Skeletal muscle cell (primary cell): ENCODE data around the gene CHD9.
"Not testable (repeated sequence)": the region's sequence is repeated elsewhere in the genome, so short reads cannot be mapped to it uniquely, and the experiment has no call there.

ENCODE experiments used
- DNase-seq: peaks from one replicate; pipeline ENCODE4 v3.0.0-alpha.2; 2010; ENCODE audit warnings: low read depth
- H3K4me3 ChIP-seq: 2 replicates; pipeline ENCODE4 v1.5.1; 2011; ENCODE audit warnings: low read depth, mild to moderate bottlenecking, control low read depth, low read length, moderate library complexity

Gene CHD9

GRCh38 chr16:53219795-53220454, 165.1 kb downstream of the CHD9 start:
- no peak overlapping the region for H3K4me3 ChIP-seq
- no peak for DNase-seq

- peak; percentile 14 for DNase-seq
- H3K4me3 ChIP-seq, result no peak overlapping the region
Measured at GRCh38 chr16:53220585-53220984, 165.8 kb downstream of the CHD9 start.

- no peak for DNase-seq
- no peak overlapping the region for H3K4me3 ChIP-seq
Measured at GRCh38 chr16:53224951-53225533, 170.3 kb downstream of the CHD9 start.

- no peak overlapping the region for H3K4me3 ChIP-seq
- no peak for DNase-seq
Measured at GRCh38 chr16:53232826-53233529, 178.2 kb downstream of the CHD9 start.

- H3K4me3 ChIP-seq, result no peak overlapping the region
- no peak for DNase-seq
Measured at GRCh38 chr16:53234836-53235235, 180.0 kb downstream of the CHD9 start.

GRCh38 chr16:53235851-53236250, 181.1 kb downstream of the CHD9 start:
- H3K4me3 ChIP-seq, result no peak overlapping the region
- no peak for DNase-seq

- no peak for DNase-seq
- no peak overlapping the region for H3K4me3 ChIP-seq
Measured at GRCh38 chr16:53249331-53249730, 194.5 kb downstream of the CHD9 start.

- H3K4me3 ChIP-seq, result no peak overlapping the region
- DNase-seq, result peak; percentile 22
Measured at GRCh38 chr16:53257001-53257400, 202.2 kb downstream of the CHD9 start.

GRCh38 chr16:53258809-53259208, 204.0 kb downstream of the CHD9 start:
- H3K4me3 ChIP-seq, result no peak overlapping the region
- DNase-seq, result no peak

- no peak for DNase-seq
Measured at GRCh38 chr16:53261276-53261675, 206.5 kb downstream of the CHD9 start.

GRCh38 chr16:53262645-53263044, 207.9 kb downstream of the CHD9 start:
- H3K4me3 ChIP-seq, result no peak overlapping the region
- no peak for DNase-seq

More at GRCh38 chr16:53261276-53261675, 206.5 kb downstream of the CHD9 start:
- H3K4me3 ChIP-seq, result no peak overlapping the region

- H3K4me3 ChIP-seq, result no peak overlapping the region
- DNase-seq, result no peak
Measured at GRCh38 chr16:53266156-53266555, 211.4 kb downstream of the CHD9 start.

GRCh38 chr16:53278498-53278897, 223.7 kb downstream of the CHD9 start:
- H3K4me3 ChIP-seq, DNase-seq: not testable (repeated sequence)

GRCh38 chr16:53281280-53281679, 226.5 kb downstream of the CHD9 start:
- no peak overlapping the region for H3K4me3 ChIP-seq
- DNase-seq, result no peak

- H3K4me3 ChIP-seq, result no peak overlapping the region
- no peak for DNase-seq
Measured at GRCh38 chr16:53281859-53282258, 227.1 kb downstream of the CHD9 start.

- no peak for DNase-seq
Measured at GRCh38 chr16:53282328-53282727, 227.5 kb downstream of the CHD9 start.

GRCh38 chr16:53282975-53283946, 228.5 kb downstream of the CHD9 start:
- H3K4me3 ChIP-seq, result no peak overlapping the region
- no peak for DNase-seq

More at GRCh38 chr16:53282328-53282727, 227.5 kb downstream of the CHD9 start:
- no peak overlapping the region for H3K4me3 ChIP-seq

- no peak overlapping the region for H3K4me3 ChIP-seq
- DNase-seq, result no peak
Measured at GRCh38 chr16:53285236-53285635, 230.4 kb downstream of the CHD9 start.

GRCh38 chr16:53290520-53290919, 235.7 kb downstream of the CHD9 start:
- H3K4me3 ChIP-seq, result no peak overlapping the region
- DNase-seq, result no peak
